GM21423 (cell line): ENCODE measurements around the gene POGZ.

Source experiments
- ATAC-seq: cut with Tn5 transposase; IDR thresholded peaks from one replicate; pipeline ENCODE4 v1.9.1; 2021; ENCODE audit warnings: mild to moderate bottlenecking, moderate library complexity; ENCODE audit not compliant: unreplicated experiment

Gene POGZ, protein sequence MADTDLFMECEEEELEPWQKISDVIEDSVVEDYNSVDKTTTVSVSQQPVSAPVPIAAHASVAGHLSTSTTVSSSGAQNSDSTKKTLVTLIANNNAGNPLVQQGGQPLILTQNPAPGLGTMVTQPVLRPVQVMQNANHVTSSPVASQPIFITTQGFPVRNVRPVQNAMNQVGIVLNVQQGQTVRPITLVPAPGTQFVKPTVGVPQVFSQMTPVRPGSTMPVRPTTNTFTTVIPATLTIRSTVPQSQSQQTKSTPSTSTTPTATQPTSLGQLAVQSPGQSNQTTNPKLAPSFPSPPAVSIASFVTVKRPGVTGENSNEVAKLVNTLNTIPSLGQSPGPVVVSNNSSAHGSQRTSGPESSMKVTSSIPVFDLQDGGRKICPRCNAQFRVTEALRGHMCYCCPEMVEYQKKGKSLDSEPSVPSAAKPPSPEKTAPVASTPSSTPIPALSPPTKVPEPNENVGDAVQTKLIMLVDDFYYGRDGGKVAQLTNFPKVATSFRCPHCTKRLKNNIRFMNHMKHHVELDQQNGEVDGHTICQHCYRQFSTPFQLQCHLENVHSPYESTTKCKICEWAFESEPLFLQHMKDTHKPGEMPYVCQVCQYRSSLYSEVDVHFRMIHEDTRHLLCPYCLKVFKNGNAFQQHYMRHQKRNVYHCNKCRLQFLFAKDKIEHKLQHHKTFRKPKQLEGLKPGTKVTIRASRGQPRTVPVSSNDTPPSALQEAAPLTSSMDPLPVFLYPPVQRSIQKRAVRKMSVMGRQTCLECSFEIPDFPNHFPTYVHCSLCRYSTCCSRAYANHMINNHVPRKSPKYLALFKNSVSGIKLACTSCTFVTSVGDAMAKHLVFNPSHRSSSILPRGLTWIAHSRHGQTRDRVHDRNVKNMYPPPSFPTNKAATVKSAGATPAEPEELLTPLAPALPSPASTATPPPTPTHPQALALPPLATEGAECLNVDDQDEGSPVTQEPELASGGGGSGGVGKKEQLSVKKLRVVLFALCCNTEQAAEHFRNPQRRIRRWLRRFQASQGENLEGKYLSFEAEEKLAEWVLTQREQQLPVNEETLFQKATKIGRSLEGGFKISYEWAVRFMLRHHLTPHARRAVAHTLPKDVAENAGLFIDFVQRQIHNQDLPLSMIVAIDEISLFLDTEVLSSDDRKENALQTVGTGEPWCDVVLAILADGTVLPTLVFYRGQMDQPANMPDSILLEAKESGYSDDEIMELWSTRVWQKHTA (N-terminal part only)

DNA sequence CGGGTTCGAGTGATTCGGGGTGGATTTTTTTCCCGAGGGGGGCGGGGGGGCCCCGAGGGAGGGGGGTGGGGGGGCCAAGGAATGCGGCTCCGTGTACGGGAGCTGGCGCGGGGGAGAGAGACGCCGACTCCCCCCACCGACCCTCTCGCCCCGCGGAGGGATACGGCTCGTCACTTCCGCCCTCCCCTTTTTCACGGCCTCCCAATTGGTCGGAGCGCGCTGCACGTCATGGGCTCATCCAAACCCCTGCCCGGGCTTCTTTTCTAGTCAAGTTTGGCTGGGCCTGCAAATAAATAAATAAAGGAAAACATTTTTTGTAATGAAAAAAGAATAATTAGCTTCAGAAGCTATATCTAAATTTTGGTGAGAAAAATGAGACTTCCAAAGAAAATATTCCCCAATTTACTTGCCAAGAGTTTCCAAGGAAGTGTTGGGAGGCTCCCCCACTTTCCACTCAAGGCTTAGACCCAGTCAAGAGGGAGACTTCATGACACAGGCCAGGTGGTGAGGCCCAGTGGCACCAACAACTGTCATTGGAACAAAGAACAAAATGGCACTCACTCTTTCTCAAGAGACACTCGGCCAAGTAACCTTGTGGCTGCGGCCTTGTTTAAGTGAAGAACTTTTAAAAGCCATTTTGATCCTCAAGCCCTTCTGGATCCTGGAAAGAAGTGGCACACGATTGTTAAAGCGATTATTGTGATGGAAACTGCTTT is at the start of gene POGZ:
POGZ (minus strand) TSS at position 164 of the 716 bp plus-strand sequence. CDS start 17,290 bp downstream, outside the sequence.
- peak; percentile 65 for ATAC-seq

DNA sequence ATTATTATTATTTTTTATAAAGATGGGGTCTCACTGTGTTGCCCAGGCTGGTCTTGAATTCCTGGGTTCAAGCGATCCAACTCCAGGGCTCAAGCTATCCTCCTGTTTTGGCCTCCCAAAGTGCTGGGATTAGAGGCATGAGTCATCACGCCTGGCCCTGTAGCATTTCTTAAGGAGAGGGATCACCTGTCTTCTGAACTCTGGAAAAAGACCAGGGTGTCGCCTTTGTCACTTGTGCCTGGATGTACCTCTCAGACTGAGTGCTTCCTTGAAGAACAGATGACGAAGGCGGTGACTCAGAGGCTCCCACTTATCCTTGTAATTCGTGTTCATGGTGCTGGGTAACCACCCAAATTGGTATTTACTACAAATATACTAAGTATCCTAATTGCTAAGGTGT is 49.5 kb upstream of the POGZ start:
- ATAC-seq: no peak

DNA sequence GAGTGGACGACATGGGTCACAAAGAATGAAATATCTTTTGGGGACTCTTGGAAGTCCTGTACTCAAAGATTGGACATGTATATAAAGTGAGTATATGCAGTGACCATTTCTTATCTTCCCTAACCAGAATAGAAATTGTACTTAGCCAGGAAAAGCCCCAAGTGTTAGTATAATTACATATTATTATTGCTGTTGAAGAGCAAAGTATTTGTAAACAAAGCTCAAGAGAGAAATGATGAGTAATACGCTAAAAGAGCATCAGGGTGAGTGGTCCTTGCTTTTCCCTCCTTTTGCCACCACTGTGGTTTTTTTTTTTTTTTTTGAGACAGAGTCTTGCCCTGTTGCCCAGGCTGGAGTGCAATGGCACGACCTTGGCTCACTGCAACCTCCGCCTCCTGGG is 45.5 kb upstream of the POGZ start:
- ATAC-seq: no peak

DNA sequence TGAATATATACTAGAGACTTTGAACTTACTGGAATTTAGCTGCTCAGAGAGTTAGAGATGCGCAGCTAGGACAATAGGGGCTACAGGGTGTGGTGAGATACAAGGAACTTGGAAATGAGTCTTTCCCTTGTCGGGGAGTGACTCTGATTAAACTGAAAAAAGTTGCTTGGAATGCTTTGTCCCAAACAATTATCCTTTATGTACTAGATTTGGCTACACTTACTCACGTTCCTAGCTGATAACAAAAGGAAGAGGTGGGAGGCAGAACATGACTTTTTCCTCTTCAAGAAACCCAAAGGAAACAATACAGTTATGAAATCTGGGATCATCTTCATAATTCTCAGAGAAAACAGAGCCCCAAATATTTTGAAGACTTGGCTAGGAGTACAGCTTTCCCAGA is 45.0 kb upstream of the POGZ start:
- ATAC-seq: no peak

DNA sequence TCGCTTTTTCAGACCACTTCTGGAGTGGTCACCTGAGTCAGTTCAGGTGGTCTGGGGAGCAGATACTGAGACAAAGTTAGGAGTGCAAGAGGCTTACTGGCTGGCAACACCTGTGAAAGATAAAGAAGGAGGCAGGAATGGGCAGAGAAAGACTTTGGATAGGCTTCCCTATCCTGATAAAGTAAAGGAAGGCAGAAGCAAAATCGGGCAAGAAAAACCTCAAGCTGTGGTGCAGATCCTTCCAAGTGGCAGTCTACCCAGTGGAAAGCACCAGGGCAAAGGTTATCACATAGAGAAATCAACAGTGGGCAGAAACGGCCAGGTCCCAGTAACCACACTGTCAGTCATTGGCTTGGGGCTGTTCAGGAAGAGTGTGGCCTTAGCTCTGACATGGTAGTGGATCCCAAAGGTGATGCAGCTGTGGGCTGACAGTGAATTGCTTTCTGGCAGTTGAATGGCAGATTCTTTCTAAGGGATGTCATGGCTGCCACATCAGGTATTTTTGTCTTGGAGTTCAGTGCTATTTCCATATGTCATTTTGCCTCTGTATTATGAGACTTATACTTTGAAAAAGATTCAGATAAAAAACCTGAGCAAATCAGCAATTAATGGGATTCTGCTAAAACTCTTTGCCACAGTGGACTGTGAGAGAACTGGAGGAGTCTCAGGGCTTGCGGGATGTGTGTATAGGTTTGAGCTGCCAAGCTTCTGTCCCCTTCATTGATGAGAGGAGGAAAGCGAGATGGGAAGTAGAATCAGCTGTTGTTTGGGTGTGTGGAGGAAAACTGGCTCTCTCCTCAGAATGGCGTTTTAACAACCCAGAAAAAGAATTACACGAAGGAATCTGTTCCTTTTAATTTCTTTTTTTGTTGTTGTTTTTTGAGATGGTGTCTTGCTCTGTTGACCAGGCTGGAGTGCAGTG is 43.8 kb upstream of the POGZ start:
- ATAC-seq: no peak

DNA sequence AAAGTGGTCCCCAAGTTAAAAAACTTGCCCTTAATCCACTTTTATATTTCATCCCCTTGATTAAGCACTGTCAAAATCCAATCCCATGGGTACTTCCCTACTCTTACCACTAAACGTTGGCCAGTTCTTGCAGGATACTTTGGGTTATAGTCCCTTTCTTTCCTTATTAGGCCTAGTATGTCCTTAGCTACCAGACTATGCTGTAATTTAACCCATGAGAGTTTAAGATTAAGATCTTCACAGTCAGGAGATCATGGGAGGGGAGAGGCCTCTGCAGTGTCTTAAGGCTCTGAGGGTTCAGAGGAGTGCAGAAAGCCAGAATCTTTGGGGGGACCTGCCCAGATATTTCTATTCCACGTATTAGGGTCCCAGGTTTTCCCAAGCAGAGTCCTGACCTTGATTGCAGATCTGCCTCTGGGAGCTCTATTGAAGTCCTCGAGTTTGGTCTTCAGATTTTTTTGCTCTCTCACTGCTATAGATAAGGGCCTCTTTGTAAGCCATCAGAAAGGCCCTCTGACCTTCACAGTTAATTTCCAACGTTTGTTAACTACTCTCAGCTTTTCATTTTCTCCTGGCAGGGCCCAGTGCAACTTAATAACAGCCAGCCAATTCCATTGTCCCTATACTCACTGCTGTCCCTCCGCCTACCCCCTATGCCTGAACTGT is 42.9 kb upstream of the POGZ start:
- no peak for ATAC-seq

DNA sequence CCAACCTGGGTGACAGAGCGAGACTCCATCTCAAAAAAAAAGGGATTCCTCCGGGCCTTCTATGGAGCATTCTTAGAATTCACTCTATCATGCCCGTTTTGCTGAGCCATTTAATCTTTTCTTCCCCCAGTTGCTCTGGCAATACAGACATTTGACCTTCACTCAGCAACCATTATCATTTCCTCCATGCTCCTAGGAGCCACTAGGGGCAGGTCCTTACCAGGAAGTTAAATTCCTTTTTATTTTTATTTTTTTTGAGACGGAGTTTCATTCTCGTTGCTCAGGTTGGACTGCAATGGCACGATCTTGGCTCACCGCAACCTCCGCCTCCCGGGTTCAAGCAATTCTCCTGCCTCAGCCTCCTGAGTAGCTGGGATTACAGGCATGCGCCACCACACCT is 42.2 kb upstream of the POGZ start:
- ATAC-seq: no peak

DNA sequence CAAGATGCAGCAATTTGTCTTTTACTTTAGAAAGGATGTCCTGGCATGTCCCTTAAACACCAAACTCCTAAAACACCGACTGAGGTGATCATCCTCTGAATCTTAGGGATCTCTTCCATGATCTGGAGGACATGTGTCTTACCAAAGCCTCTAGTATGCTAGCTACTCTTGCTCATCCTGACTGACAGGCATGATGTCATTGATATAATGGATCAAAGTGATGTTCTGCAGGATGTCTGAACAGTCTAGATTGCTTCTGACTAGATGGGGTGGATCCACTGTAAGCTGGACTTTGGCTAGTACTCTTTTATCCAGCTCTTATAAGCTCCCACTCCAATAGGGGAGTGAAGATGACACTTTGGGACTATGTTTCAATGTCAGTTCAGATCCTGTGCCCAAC is 40.6 kb upstream of the POGZ start:
- no peak for ATAC-seq

DNA sequence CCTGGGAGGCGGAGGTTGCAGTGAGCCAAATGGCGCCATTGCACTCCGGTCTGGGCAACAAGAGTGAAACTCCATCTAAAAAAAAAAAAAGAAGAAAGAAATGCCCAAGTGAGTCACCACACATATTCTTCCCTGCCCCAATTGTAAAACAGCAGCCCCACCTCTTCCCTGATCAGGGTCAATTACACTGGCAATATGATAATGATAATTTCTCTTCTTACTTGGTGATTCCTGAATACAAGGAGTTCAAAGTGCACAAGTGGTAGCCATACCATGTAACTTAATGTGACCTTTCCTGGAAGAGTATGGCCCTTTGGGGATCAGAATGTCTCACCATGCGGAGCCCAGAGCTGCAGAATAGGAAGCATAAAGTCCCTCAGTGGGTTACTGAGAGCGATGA is 40.1 kb upstream of the POGZ start:
- no peak for ATAC-seq

DNA sequence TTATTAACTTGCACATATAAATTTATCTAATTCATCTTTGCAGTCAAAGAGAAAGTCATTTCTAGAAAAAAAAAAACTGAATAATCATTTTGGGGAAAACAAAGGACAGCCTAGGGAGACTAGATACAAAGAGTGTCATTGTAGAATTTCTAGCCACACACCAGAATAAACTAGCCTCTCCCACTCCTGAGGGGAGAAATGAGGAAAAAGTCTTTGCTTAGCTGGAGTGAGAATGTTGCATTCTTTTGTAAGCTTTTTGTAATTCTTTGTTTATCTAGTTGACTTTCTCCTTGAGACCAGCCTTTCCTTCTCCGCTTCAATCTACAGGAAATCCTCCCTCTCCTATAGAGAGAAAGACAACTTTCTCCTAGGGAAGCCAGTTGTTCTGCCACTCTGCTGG is 36.0 kb upstream of the POGZ start:
- no peak for ATAC-seq

DNA sequence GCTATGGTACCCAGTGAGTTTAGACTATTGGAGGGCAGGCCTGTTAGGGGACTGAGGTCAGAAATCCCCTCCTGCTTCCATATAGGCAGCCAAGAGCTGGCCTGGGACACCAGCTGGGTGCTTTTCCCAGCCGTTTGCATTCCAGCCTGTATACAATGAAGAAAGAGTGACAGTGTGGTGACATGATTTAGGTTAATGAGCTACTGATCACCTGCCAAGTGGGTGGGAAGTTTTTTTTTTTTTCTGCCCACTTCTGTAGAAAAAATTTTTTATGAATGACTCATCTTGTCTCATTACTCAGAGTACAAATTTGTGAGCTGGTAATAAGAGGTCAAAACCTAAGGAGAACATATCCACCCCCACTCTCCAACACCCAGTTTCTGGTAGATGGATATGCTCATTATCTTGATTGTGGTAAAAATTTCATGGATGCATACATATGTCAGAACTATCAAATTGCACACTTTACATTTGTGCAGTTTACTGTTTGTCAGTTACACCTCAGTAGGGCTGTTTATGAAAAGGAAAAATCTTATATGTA is 35.5 kb upstream of the POGZ start:
- no peak for ATAC-seq

DNA sequence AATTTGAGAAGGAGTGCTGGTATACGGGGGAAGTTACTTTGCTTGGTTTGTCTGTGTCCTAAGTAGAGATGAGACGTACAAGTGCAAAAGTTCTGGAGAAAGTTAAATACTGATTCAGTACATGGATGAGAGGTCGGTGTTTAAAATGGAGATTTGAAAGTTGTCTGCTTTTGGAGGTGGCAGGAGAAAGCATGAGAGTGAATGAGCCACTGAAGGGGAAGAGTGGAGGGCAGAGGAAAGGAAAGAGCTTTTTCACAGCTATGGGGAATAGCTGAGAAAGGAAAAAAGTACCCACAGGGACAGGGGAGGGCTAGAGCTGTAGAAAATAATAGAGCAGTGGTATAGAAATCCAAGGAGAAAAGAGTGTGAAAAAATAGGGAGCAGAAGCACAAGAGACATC is 33.7 kb upstream of the POGZ start:
- no peak for ATAC-seq

DNA sequence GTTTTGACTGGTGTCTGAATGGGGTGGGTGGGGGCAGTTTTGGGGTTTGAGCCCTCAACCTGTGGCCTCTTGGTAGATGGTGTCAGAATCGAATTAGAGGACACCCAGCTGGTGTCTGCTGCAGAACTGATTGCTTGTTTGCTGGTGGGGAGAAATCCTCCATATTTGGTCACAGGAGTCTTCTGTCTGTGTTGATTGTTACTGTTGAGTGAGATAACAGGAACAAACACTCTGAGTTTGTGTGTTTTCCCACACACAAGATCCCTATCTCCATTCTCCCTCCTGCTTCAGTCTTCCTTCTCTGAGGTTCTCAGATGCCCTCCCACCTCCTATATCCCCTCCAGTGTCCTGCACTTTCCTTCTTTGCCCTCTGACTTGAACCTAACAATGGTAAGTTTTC is 32.8 kb upstream of the POGZ start:
- ATAC-seq: no peak

DNA sequence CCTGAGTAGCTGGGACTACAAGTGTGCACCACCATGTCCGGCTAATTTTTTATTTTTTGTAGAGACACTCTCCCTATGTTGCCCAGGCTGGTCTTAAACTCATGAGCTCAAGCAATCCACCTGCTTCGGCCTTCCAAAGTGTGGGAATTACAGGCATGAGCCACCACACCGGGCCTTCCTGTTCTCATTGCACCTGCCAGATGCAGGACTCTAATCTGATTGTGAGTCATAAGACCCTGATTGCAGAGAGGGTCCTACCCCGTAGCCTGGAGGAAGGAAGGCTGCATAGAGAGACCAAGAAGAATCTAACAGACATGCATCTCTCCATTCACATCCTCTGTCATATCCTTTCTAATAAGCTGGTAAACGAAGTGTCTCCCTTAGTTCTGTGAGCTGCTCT is 32.3 kb upstream of the POGZ start:
- ATAC-seq: no peak

DNA sequence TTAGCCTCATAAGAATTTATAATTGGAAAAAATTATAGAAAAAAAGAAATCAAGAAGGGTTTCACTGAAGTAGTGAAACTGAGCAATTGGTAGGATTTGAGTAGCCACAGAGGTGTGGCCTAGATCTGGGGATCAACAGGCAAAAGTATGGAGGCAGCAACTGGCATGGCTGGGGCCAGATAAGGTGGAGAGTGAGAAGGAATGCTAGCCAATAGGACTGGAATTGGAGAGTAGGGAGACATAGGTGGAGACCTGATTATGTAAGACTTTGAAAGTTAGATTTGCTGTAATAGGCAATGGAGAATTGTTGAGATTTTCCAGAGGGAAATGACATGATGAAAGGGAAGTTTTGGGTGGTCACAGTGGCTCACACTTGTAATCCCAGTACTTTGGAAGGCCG is 27.3 kb upstream of the POGZ start:
- ATAC-seq: no peak

DNA sequence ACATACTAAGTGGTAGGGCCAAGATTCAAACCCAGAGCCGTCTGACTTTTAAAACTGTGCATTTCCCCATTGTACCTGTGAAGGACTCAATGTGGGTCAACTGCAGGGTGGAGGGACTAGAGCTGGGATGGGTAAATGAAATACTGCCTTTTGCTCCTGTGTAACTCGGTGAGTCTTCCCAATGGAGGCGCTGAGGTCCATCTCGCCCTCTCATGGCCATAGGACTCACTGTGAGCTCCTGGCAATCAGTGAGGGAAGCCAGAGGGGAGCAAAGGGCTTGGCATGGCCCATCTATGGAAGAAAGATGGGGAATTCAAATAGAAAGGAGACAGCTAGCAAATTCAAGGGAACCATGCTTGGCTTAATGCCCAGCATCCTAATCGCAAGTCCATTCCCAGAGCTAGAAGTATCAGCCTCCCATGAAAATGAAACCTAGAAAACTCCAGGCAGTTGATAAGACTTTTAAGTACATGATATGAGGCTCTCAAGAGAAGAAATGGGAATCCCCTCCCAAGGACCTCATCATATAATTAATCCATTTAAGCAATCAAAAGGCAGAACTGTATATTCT is 26.5 kb upstream of the POGZ start:
- ATAC-seq: no peak

DNA sequence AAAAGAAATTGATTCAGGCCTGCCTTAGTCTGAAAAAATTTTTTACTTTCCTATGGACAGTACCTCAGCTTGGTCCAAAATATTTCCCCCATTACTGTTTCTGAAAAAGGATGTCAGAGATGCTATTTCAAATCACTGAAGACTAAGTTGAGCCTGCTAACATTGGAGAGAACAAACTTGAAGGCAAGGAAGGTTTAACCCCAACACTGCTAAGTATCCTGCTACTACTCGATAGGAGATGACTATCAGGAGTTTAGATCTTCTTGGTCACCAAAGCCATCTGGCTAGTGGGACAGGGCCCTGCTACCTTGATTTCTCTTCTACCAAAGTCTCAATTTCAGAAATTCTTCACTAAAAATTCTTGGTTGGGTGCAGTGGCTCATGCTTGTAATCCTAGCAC is 22.7 kb upstream of the POGZ start:
- ATAC-seq: no peak

DNA sequence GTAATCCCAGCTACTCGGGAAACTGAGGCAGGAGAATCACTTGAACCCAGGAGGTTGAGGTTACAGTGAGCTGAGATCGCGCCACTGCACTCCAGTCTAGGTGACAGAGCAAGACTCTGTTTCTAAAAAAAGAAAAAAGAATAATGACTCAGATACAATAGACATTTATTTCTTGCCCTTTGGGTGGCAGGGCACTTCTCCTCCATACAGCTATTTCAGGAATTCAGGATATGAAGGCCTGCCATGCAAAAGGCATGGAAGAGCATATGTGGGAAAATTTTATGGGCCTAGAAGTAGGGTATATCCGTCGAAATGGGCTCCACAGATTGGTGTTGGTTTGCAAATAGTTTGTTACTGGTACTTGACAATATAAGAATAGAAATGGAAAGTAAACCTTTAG is 20.2 kb upstream of the POGZ start:
- no peak for ATAC-seq

DNA sequence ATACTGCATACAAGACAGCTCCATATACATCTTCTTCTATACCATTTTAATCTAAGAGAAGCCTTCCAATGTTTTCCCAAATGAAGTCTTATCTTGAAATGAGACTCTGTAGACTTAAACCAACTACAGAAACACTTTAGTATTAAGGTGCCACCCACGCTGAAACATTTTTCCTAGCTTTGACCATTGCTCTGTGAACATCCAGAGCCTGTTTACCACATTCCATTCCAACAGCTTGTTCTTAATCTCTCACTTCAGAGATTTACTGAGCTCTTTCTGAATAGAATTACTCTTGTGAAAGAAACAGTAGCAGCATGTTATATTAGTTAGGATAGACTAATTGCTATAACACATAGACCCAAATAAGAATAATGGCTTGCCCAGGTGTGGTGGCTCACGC is 19.6 kb upstream of the POGZ start:
- no peak for ATAC-seq
